HG03442 (cell line): ENCODE measurements around the gene ARIH1.

Experiments
- ATAC-seq: cut with Tn5 transposase; IDR thresholded peaks from one replicate; pipeline ENCODE4 v1.9.1; 2021; ENCODE audit warnings: mild to moderate bottlenecking, moderate library complexity; ENCODE audit not compliant: unreplicated experiment

ARIH1 gene

DNA sequence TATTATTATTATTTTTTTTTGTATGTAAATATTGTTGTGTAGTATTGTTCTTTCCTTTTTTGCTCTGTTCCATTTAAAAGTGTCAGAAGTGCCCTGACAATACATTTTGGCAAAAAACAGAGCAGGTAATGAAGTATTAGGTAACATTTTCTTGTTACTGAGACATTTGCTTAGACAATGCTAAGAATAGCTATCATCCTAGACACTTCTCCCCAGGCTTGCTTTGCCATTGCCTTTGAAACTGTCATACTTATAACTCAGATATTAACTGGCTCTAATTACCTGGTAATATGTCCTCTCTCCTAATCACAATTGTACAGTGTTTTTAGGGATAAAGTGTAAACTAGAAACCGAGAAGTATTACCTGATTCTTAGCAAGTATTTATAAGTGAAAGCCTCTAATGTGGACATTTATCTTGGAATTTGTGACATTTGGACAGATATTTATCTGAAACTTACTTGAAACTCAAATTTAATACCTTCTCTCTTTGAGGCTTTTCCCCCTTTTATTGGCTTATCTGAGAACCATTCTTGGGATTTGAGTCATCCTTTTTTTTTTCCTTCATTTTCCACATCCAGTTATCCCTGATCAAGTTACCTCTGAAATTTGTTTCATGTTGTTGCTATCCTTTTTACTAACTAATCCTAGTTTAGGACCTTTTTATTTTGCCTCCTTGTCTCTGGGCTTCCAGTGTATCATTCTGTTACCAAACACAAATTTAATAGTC is 13.1 kb downstream of the ARIH1 start:
- no peak for ATAC-seq

DNA sequence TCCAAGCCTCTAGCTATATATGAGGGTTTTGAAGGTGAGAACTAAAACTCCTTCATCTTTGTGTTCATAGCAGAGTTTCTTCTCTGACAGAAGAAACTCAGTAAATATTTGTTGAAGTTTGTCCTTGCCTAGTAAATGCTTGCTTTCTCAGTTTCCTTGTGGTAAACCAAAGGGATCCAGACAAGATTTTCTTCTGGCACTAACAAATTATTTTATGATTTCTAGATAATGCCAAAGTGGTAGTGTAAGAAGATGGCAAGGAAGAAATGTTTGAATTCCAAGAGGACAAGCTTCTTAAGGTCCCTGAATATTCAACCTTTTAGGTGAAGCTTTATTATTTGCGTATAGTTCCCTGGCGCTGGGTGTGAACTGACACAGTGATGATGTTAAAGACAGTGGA is 14.4 kb downstream of the ARIH1 start:
- ATAC-seq = no peak

DNA sequence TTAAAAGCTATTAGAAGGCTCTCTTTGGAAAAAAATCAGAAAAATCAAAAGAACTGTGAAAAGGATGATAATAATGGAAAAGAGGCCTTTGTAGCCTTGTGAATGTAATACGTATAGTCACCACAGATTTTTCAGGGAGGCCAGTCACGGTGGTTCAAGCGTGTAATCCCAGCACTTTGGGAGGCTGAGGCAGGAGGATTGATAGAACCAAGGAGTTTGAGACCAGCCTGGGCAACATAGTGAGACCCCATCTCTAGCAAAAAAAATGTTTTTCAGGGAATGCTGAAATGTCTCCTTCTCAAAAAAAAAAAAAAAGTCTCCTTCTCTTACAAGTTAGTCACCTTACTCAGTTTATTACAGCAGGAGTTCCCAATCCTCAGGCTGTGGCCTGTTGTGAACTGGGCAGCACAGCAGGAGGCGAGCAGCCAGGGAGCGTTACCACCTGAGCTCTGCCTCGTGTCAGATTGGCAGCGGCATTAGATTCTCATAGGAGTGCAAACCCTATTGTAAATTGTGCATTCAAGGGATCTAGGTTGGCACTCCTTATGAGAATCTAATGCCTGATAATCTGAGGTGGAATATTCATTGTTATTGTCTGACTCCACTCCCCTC is 15.9 kb downstream of the ARIH1 start:
- no peak for ATAC-seq

DNA sequence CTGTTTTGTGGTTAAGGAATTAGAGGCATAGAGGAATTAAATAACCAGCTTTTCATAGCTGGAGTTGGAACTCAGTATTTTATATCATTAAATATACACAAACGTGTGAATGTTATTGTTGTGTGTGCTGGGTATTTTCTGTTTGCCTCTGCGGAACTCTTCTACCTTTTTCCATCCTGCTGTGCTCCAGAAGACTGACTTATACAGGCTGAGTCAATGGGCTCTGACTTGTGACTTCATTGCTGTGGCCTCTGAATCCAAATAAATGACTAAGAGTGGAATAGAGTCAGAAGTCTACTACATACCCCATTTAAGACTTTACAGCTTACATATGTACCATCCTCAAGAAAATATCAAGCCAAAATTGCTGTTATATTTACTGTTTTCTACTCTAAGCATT is 17.6 kb downstream of the ARIH1 start:
- ATAC-seq = no peak

DNA sequence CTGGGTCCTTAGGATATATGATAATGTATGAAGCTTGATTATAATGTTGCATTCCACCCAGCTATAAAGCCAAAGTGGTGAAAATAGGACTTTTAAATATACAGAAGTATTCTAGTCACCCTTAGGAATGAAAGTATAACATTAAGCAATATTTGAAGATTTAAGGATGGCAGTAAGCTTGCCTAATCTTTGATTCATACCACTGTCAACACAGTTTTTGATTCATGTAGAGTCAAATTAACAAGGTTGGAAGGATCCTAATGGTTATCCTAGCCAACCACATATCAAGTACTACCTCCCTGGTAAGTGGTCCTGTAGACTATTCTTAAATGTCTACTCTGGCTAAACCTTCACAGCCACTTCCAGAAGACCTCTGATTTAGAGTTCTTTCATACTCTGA is 18.6 kb downstream of the ARIH1 start:
- ATAC-seq = no peak

DNA sequence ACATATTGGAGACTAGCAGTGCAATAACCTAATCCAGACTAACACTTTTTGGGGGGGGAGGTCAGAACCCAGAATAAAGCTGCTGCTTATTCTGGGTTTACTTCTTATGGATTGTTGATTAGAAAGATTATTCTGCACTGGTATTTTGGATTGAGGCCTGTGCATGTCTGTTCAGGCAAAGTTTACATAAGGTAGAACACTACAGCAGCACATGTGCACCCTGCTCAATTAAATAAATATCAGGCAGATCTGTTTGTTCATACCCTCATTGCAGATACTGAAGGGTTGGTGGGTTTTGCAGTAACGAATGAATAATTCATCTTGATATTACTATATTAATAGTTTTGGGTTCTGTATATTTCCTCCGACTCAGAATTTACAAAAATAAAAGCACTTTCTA is 19.1 kb downstream of the ARIH1 start:
- no peak for ATAC-seq

DNA sequence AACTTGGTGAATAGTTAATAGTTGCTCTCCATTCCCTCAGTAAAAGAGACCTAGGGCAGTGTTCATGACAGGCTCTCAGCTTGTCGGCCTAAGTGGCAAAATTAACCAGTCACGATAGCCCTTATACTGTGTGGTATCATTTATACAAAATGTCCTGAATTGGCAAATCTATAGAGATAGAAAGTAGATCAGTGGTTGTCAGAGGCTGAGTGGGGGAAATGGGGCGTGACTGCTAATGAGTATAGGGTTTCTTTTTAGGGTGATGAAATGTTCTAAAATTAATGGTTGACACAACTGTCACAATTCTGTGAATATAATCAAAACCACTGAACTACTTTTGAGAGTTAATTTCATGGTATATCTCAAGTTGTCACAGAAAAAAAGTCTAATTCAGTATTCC is 20.9 kb downstream of the ARIH1 start:
- ATAC-seq = no peak

DNA sequence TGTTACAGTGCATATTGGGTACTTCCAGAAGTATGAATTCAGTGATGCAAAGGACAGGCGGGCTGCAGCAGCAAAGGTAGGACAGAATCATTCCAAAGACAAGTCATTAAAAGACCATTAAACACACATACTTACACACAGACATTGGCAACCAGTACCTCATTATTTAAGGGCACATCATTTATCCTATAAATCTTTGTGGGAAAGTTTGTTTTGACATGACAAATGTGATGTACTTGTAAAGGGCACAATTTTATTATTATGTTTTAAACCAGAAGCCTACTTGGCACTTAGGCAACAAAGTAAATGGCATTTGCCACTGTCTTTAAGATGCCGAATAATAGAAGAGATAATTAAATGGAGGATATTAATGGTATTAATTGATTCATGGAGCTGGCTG is 22.7 kb downstream of the ARIH1 start:
- no peak for ATAC-seq

DNA sequence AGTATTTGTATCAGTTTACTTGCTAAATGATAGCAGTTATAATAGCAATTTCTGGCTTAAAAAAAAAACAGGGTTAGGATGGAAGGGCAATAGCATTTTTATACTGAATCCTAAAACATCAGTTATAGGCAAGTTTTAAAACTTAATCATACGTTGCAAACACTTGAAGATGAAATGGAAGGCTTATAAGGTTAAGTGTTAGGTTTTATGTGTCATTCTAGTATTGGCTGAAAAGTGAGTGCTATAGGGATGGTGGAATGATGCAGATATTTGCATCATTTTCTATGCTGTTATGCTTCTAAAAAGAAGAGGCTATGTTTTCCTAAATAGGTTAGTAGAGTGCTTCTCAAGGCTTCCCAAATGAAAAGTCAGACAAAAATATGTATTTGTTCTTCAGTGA is 23.3 kb downstream of the ARIH1 start:
- no peak for ATAC-seq

DNA sequence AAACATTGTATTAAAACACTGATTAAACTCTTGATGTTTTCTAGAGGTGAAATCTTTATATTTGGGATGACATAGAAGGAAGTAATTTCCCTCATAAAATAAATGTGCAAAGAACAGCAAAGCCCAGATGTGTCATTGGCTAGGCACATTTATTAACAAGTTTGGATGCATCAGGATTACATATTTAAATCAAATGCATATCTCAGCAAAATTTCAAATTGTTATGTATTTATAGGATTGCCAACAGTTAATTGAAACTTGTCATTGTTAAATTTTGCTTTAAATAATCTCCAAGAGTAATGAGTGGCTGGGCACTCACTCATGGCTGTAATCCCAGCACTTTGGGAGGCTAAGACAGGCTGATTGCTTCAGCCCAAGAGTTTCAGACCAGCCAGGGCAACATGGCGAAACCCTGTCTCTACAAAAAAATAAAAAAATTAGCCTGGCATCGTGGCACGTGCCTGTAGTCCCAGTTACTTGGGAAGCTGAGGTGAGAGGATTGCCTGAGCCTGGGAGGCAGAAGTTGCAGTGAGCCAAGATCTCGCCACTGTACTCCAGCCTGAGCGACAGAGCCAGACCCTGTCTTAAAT is 28.2 kb downstream of the ARIH1 start:
- no peak for ATAC-seq

DNA sequence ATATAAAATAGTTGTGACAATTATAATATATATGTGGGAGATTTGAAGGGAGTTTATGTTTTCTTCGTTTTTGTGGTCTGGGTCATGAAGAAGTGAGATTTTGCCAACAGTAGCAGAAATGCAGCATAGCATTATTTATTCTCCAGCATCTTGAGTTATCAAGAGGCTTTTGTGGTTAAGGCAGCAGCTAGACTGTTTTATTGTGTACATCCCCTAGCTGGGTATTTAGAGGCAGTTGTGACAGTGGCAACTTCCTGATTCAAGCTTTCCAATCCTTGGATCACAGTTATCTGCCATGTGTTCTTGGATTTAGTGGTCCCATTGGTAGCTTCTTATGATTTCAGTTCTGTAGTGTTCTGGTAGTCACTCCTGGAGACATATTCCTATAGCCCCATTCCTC is 29.0 kb downstream of the ARIH1 start:
- ATAC-seq = no peak

DNA sequence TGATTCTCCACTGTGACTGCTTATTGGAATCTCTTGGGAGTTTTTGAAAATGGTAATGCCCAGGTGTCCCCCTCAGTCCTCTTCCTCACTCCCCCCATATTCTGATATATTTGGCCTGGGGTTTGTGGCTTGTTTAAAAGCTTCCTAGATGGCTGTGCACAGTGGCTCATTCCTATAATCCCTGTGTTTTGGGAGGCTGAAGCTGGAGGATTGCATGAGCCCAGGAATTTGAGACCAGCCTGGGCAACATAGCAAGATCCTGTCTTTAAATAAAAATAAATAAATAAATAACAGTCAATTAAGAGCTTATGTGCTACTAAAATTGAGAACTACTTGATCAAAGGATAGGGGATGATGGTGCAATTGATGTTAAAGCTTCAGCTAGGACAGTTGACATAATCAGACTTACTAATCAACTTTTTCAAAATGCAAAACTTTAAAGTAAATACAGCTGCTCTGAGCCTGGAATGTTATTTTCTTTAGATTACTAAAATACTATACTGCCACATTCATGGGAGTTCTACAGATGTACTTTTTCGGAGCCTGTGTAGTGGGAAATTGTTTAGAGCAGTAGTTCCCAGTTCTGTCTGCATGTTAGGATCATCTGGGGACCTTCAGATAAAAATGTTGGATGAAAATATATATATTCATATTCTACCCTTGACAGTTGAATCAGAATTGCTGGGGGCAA is 33.4 kb downstream of the ARIH1 start:
- ATAC-seq = no peak

DNA sequence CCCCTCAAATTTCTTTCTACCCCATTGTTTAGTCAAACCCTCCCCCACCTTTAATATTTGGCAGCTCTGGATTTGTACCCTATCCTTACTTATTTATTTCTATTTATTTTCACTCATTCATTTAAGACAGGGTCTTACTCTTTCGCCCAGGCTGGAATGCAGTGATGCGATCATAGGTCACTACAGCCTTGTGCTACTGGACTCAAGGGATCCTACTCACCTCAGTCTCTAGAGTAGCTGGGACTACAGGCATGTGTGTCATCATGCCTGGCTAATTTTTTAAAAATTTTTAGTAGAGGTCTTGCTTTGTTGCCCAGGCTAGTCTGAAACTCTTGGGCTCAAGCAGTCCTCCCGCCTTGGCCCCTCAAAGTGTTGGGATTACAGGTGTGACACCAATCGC is 35.4 kb downstream of the ARIH1 start:
- ATAC-seq = no peak

DNA sequence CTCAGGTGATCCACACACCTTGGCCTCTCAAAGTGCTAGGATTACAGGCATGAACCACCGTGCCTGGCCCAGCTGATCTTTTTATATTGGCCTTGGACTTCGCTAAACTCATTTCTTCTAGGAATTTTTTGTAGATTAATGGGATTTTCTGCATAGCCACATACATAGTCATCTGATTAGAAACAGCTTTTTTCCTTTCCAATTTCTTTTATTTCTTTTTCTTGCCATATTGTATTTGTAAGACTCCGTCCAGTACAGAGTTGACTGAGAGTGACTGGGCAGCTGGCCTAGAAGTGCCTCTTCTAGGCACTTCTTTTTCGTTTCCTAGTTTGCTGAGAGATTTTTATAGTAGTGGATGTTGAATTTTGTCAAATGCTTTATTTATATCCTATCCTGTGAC is 37.4 kb downstream of the ARIH1 start:
- no peak for ATAC-seq

DNA sequence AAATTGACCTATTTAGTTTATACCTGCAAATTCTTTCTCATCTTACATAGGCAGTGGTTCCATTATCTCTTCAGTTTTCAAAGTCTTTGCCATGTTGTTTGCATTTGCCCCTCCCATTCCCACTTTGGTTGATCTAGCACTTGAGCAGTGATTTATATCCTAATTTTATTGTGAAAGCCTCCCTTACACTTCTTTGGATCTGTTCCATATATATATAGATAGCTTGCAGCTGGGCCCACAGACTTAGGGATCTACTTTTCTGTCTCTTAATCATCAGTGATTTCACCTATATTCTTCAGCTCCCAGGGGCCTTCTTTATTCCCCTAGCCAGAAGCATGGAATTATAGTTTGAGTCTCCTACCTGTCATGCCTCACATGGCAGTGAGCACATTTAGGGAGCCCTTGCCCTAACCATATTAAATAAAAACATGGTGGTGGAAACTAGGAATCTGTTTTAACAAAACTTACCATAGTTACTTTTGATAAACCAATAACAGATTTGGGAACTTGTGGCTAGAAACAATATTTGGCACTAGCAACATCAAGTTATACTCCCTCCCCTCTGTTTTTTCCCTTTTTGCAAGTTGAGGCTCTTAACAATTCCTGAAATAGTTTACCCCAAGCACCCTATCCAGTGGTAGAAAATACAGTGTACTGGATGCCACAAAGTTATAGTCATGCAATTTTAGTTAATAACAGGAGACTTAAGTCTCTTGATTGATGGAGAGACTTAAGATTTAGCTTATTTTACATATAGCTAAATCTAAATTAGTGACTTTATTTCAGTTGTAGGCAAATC is 41.7 kb downstream of the ARIH1 start:
- ATAC-seq = no peak

DNA sequence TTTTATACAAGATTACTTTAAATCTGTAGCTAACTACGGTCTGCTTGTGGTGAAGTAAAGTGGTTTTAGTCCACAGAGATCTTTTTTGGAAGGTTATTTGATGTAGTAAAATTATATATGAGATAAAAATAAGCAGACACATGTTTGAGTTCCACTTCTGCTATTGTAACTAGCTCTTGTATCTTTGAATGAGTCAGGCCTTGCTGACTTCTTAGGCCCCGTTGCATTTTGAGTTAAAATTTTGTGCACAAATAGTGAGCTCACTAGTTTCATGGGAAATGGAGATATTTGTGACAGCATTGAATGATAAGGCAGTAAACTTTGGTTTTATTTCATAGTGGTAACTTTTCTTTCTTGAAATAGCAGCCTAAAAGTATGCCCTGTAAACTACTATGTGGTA is 42.6 kb downstream of the ARIH1 start:
- ATAC-seq = no peak

DNA sequence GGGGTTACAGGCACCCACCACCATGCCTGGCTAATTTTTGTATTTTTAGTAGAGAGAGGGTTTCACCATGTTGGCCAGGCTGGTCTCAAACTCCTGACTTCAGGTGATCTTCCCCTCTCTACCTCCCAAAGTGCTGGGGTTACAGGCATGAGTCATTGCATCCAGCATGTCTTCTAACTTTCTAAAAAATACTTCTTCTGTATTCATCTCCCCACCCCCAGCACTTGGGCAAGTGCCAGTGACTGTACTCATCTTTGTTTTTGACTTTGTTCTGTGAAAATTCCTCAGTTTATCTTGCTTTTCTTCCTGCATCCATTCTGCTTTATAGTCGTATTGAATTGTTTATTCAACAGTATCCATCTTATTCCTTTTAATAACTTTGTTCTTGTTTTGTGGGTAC is 47.6 kb downstream of the ARIH1 start:
- ATAC-seq = no peak

DNA sequence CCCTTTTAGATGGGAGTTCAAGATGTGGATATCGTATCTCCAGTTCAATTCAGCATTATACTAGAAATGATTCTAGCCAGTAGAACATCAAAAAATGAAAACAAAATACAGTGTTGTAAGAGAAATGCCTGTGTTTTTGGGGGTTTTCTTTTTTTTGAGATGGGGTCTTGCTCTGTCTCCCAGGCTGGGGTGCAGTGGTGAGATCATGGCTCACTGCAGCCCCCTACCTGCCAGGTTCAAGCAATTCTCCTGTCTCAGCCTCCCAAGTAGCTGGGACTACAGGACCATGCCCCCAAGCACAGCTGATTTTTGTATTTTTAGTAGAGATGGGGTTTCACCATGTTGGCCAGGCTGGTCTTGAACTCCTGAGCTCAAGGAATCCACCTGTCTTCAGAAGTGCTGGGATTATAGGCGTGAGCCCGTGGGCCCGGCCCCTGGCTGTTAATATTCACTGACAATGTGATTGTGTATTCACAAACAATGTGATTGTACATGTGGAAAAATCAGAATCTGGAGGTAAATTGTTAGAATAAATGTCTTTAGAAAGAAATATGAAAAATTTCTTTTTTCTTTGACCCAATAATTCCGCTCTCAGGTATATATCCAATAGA is 59.0 kb downstream of the ARIH1 start:
- ATAC-seq = no peak

DNA sequence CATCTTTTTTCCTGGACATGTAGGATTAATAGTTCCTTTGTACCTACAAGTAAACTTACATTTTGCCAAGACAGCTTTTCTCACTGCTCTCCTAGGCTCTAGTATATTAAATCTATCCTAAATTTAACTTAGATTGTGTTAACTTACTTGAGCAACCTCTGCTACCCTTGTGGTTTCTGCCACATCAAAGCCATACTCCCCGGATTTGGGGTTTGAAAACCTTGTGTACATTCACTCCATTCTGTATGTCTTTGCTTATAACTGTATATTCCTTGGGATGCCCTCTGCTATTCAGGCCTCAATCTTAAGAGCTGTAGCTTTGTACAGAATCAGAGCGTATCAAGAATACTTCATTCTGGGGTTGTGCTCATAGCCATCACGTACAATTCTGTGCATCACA is 60.4 kb downstream of the ARIH1 start:
- no peak for ATAC-seq

DNA sequence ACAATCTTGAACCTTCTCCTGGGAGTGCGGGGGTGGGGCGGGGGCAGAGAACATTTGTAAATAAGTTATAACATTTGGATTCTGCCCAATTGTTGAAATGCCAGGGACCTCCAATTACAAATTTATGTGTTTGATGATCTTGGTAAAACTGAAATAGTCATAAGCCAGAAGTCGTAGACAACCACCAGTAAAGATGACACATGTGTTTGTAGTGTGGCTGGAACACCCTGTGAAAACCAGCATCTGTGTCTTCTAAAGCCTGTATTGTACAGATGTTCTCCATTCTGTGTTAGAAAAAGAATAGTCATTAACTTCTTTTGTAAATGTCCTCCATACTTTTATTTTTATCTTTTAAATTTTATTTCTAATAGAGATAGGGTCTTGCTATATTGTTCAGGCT is 61.8 kb downstream of the ARIH1 start:
- ATAC-seq = no peak

DNA sequence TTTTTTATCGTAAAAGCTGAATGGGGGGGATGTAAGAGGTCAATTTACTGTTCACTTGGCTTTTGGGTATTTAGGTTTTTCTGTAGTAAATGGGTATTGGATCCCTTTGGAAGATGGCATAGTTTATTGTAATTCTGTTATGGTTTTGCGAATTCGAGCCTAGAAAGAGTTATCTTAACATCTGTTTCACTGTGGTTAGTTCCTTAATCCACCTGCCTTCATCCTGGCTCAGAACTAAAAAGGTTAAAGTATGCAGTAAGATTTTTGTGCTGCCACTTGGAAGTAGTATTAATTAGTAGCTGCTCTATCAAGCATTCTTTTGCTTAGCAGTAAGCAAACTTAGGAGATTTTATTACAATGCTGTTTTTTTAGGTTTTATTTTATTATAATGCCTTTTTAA is 62.4 kb downstream of the ARIH1 start:
- ATAC-seq = no peak
